ENCODE measurements around the gene OR5H15. TPM values are rescaled to one million over a fixed set of nuclear protein-coding genes. Genes with fewer than 3 reads are reported as not detected.
A peak's percentile ranks its signal among the peaks of the same experiment; 100 is the strongest.
"Not testable (repeated sequence)": the region's sequence is repeated elsewhere in the genome, so short reads cannot be mapped to it uniquely, and the experiment has no call there.

Gene OR5H15
- total RNA-seq, 3 donors from 2014 or later (not counting 1 experiment from before 2014, with no cell fraction given), result not detected

DNA sequence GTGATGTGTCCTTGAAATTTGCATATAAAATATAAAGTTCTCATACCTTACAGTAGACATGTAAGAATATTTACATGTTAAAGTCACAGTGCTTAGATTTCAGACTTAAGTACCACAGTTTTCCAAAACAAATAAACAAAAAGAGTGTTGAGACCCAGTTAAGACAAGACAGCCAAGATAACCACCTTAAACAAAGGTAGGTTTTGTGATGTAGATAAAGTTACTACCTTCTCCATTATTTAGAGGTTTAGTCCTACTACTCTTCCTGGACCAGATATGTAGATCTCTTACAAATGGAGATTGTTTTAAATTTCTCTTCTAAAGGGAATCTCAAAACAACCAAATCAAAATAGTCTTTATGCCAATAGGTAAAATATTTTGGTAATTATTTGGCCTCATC lies 15.7 kb downstream of the OR5H15 start:
- Mint-ChIP-seq H3K36me3 (no peaks in the 10 kb centered on the region), H3K4me3 (no peak overlapping the region), H3K9me3 (peaks cover 0 to 3% of the 10 kb centered on the region in 2 donors), H3K4me1 (no peaks in the 10 kb centered on the region), H3K27me3 (ENCODE audit: low read depth in 2 of 2) (no peaks in the 10 kb centered on the region), H3K27ac (no peak overlapping the region)
- H3K27ac ChIP-seq (ENCODE audit: low read length), result no peak overlapping the region
- intact Hi-C loops (cut with micrococcal nuclease), result no loop called here
- DNase-seq, result no peak
- no peak for TF ChIP-seq CTCF (IDR thresholded peaks at IDR 0.05)
- H3K4me3 ChIP-seq (ENCODE audit: low read length), result no peak overlapping the region
- no peaks in the 10 kb centered on the region for H3K27me3 ChIP-seq (ENCODE audit: control insufficient read depth, insufficient read depth, low read length)
- ATAC-seq, result no peak
- no peaks in the 10 kb centered on the region for H3K4me1 ChIP-seq (ENCODE audit: control insufficient read depth, insufficient read depth, low read length)
- no peaks in the 10 kb centered on the region for H3K36me3 ChIP-seq (ENCODE audit: control insufficient read depth, insufficient read depth, low read length)
- H3K9me3 ChIP-seq (ENCODE audit: control insufficient read depth, insufficient read depth, low read length), result no peaks in the 10 kb centered on the region

DNA sequence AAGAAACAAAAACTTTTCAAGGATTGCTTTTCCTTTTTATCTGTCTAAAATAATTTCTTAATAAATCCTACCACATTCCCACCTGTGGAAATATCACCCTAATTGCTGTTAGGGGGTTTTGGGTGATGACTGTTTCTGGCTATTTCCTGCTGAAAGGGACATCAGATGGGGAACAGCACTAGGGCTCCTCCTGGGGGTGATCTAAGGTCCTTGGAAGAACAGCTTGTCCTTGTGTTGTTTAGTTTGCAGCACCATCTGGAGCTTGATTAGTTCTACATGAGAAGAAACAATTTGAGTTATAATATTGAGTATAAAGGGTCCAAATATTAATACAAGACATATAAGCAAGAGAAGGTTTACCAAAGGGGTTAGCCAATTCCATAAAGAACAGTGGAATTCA lies 18.7 kb downstream of the OR5H15 start:
- H3K4me1 ChIP-seq (ENCODE audit: control insufficient read depth, insufficient read depth, low read length), result no peaks in the 10 kb centered on the region
- Mint-ChIP-seq H3K27ac (no peak overlapping the region), H3K27me3 (ENCODE audit: low read depth in 2 of 2) (no peaks in the 10 kb centered on the region), H3K36me3 (no peaks in the 10 kb centered on the region), H3K4me1 (no peaks in the 10 kb centered on the region), H3K4me3 (no peak overlapping the region), H3K9me3 (peaks cover 0 to 3% of the 10 kb centered on the region in 2 donors)
- H3K27me3 ChIP-seq (ENCODE audit: control insufficient read depth, insufficient read depth, low read length), result no peaks in the 10 kb centered on the region
- TF ChIP-seq CTCF (IDR thresholded peaks at IDR 0.05), result no peak
- no peak overlapping the region for H3K4me3 ChIP-seq (ENCODE audit: low read length)
- DNase-seq (no peak), ATAC-seq (no peak)
- intact Hi-C loops (cut with micrococcal nuclease), result no loop called here
- no peaks in the 10 kb centered on the region for H3K9me3 ChIP-seq (ENCODE audit: control insufficient read depth, insufficient read depth, low read length)
- H3K27ac ChIP-seq (ENCODE audit: low read length), result no peak overlapping the region
- no peaks in the 10 kb centered on the region for H3K36me3 ChIP-seq (ENCODE audit: control insufficient read depth, insufficient read depth, low read length)

- no peak overlapping the region for H3K4me3 ChIP-seq (ENCODE audit: low read length)
- DNase-seq, result peak in 1 of 2 donors; percentile 14
- no peak for TF ChIP-seq CTCF (IDR thresholded peaks at IDR 0.05)
- H3K4me3 Mint-ChIP-seq, result no peak overlapping the region
- no peaks in the 10 kb centered on the region for H3K27me3 Mint-ChIP-seq (ENCODE audit: low read depth in 2 of 2)
- no peaks in the 10 kb centered on the region for H3K27me3 ChIP-seq (ENCODE audit: control insufficient read depth, insufficient read depth, low read length)
- peak in 1 of 3 donors; percentile 35 for ATAC-seq
- H3K27ac Mint-ChIP-seq, result no peak overlapping the region
- intact Hi-C loops (cut with micrococcal nuclease), result no loop called here
- no peaks in the 10 kb centered on the region for H3K36me3 Mint-ChIP-seq
- H3K27ac ChIP-seq (ENCODE audit: low read length), result no peak overlapping the region
- WGBS (ENCODE audit: insufficient coverage), result 5% methylated on average over 2 of the region's 3 CpGs
- H3K4me1 Mint-ChIP-seq, result no peaks in the 10 kb centered on the region
- H3K9me3 ChIP-seq (ENCODE audit: control insufficient read depth, insufficient read depth, low read length), result no peaks in the 10 kb centered on the region
- no peaks in the 10 kb centered on the region for H3K36me3 ChIP-seq (ENCODE audit: control insufficient read depth, insufficient read depth, low read length)
- H3K4me1 ChIP-seq (ENCODE audit: control insufficient read depth, insufficient read depth, low read length), result no peaks in the 10 kb centered on the region
- peaks cover 0 to 3% of the 10 kb centered on the region in 2 donors for H3K9me3 Mint-ChIP-seq
Observed at GRCh38 chr3:98188545-98188944, 22.0 kb downstream of the OR5H15 start.

DNA sequence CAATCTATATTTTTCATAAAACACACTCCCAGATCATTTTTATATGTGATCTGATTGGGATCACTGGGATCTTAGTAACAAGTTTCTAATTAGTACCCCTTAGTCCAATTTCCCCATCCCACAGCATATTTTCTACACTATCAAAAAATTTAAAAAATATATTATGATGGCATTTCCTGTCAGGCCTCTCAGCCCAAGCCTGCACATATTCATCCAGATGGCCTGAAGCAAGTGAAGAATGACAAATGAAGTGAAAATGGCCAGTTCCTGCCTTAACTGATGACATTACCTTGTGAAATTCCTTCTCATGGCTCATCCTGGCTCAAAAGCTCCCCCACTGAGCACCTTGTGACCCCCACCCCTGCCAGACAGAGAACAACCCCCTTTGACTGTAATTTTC lies 24.4 kb downstream of the OR5H15 start:
- H3K27me3 Mint-ChIP-seq (ENCODE audit: low read depth in 2 of 2); H3K4me3 Mint-ChIP-seq; H3K4me1 ChIP-seq (ENCODE audit: control insufficient read depth, insufficient read depth, low read length); ATAC-seq; intact Hi-C loops (cut with micrococcal nuclease); H3K27ac ChIP-seq (ENCODE audit: low read length); H3K36me3 Mint-ChIP-seq; H3K4me3 ChIP-seq (ENCODE audit: low read length); H3K27me3 ChIP-seq (ENCODE audit: control insufficient read depth, insufficient read depth, low read length); DNase-seq; H3K9me3 Mint-ChIP-seq; H3K4me1 Mint-ChIP-seq; H3K9me3 ChIP-seq (ENCODE audit: control insufficient read depth, insufficient read depth, low read length); H3K27ac Mint-ChIP-seq; H3K36me3 ChIP-seq (ENCODE audit: control insufficient read depth, insufficient read depth, low read length): not testable (repeated sequence)

- H3K36me3 Mint-ChIP-seq; intact Hi-C loops (cut with micrococcal nuclease); H3K4me3 ChIP-seq (ENCODE audit: low read length); H3K4me1 Mint-ChIP-seq; DNase-seq; H3K27ac ChIP-seq (ENCODE audit: low read length); H3K36me3 ChIP-seq (ENCODE audit: control insufficient read depth, insufficient read depth, low read length); H3K27me3 ChIP-seq (ENCODE audit: control insufficient read depth, insufficient read depth, low read length); H3K9me3 Mint-ChIP-seq; ATAC-seq; H3K4me1 ChIP-seq (ENCODE audit: control insufficient read depth, insufficient read depth, low read length); H3K27ac Mint-ChIP-seq; H3K9me3 ChIP-seq (ENCODE audit: control insufficient read depth, insufficient read depth, low read length); H3K27me3 Mint-ChIP-seq (ENCODE audit: low read depth in 2 of 2); H3K4me3 Mint-ChIP-seq: not testable (repeated sequence)
- 90% methylated on average over 2 of the region's 2 CpGs for WGBS (ENCODE audit: insufficient coverage)
Observed at GRCh38 chr3:98196293-98196692, 29.8 kb downstream of the OR5H15 start.

Data from natural killer cell (primary cell).